ENCODE results near the gene TOMM6.
"Not testable (repeated sequence)": the region's sequence is repeated elsewhere in the genome, so short reads cannot be mapped to it uniquely, and the experiment has no call there.

TOMM6 gene

GRCh38 chr6:41766043-41766664, 21.3 kb upstream of the TOMM6 start:
- not testable (repeated sequence) for DNase-seq

GRCh38 chr6:41767112-41767833, 20.2 kb upstream of the TOMM6 start:
- DNase-seq, result no peak

- DNase-seq, result no peak
Measured at GRCh38 chr6:41768545-41769308, 18.8 kb upstream of the TOMM6 start.

- DNase-seq, result no peak
Measured at GRCh38 chr6:41769376-41769775, 18.1 kb upstream of the TOMM6 start.

GRCh38 chr6:41770381-41771057, 17.0 kb upstream of the TOMM6 start:
- DNase-seq, result no peak

- DNase-seq, result no peak
Measured at GRCh38 chr6:41771058-41771983, 16.2 kb upstream of the TOMM6 start.

- no peak for DNase-seq
Measured at GRCh38 chr6:41774841-41775240, 12.7 kb upstream of the TOMM6 start.

- no peak for DNase-seq
Measured at GRCh38 chr6:41775293-41775882, 12.1 kb upstream of the TOMM6 start.

- no peak for DNase-seq
Measured at GRCh38 chr6:41777551-41778285, 9.8 kb upstream of the TOMM6 start.

- no peak for DNase-seq
Measured at GRCh38 chr6:41778895-41779294, 8.6 kb upstream of the TOMM6 start.

- DNase-seq, result no peak
Measured at GRCh38 chr6:41779336-41779735, 8.2 kb upstream of the TOMM6 start.

GRCh38 chr6:41779788-41780550, 7.5 kb upstream of the TOMM6 start, which contains the start of gene FRS3:
Gene FRS3, minus strand, starts transcription at chr6:41779900. Its CDS starts 2,913 bp downstream, at chr6:41776987.
- DNase-seq, result peak; percentile 90 to 93

GRCh38 chr6:41780551-41781365, 6.7 kb upstream of the TOMM6 start, which contains the start of gene PRICKLE4:
Gene PRICKLE4, plus strand, starts transcription at chr6:41780782. Its CDS starts 2,692 bp downstream, at chr6:41783474.
- DNase-seq, result no peak

GRCh38 chr6:41781366-41781730, 6.1 kb upstream of the TOMM6 start:
- DNase-seq, result no peak

GRCh38 chr6:41783106-41783780, 4.3 kb upstream of the TOMM6 start:
- DNase-seq, result no peak

- no peak for DNase-seq
Measured at GRCh38 chr6:41784581-41785171, 2.8 kb upstream of the TOMM6 start.

GRCh38 chr6:41785254-41785653, 2.2 kb upstream of the TOMM6 start:
- no peak for DNase-seq
